T-cell (primary cell): Measurements from ENCODE around the gene SLC6A11. TPM values are rescaled to one million over a fixed set of nuclear protein-coding genes. Genes with fewer than 3 reads are reported as not detected.

Experiments
- ATAC-seq, 4 experiments: fragments of 200-7000 bp in 3 of 4; fragments of 150-1000 bp in 1 of 4; cut with Tn5 transposase; replicated peaks in 1 of 4; 1 replicate in 3 of 4; 2 replicates in 1 of 4; pipeline ENCODE4 v1.10.0; 2021; ENCODE audit warnings: moderate library complexity in 3 of 4, mild to moderate bottlenecking in 2 of 4, moderate number of reproducible peaks in 1 of 4
- CTCF ChIA-PET, 2 donors: fragments of 300-600 bp; sonication (Branson Sonifier 250); formaldehyde crosslinking; loops; one replicate each; lab custom pipeline; 2022; ENCODE audit warnings: antibody characterized with exemption in 2 of 2; lab: Charles Lee
- POLR2A ChIA-PET, 2 donors: fragments of 300-600 bp; sonication (Branson Sonifier 250); formaldehyde crosslinking; loops; one replicate each; lab custom pipeline; 2022; ENCODE audit warnings: antibody characterized with exemption in 2 of 2; lab: Charles Lee
- DNase-seq, 35 experiments: peaks; one replicate each; pipeline versions ENCODE4 v3.0.0 to v3.0.0-alpha.2; 2013 to 2023
- H3K27ac ChIP-seq: one replicate; pipeline ENCODE4 v1.5.1; 2013; ENCODE audit warnings: low read length
- H3K27me3 ChIP-seq, 2 experiments: replicated peaks in 1 of 2; 1 replicate in 1 of 2; 2 replicates in 1 of 2; pipeline versions ENCODE4 v1.6.1 to v1.7.0; 2013; ENCODE audit warnings: low read length in 1 of 2, mixed read lengths in 1 of 2; ENCODE audit not compliant: control insufficient read depth in 2 of 2, insufficient read depth in 2 of 2; ENCODE audit errors: extremely low read depth in 1 of 2
- H3K36me3 ChIP-seq, 2 donors: 1 replicate in 1 of 2; 2 replicates in 1 of 2; pipeline versions ENCODE4 v1.6.1 to v1.7.0; 2013; ENCODE audit warnings: low read length in 1 of 2; ENCODE audit not compliant: control insufficient read depth in 2 of 2, insufficient read depth in 1 of 2; ENCODE audit errors: extremely low read depth in 1 of 2
- H3K4me1 ChIP-seq, 2 experiments: 1 replicate in 1 of 2; 2 replicates in 1 of 2; pipeline versions ENCODE4 v1.6.1 to v1.7.0; 2013; ENCODE audit warnings: low read length in 2 of 2, mixed read lengths in 1 of 2; ENCODE audit not compliant: insufficient read depth in 2 of 2, control insufficient read depth in 1 of 2; ENCODE audit errors: extremely low read depth in 1 of 2
- H3K4me3 ChIP-seq, 2 donors: 1 replicate in 1 of 2; 2 replicates in 1 of 2; pipeline versions ENCODE4 v1.5.1 to v1.7.0; 2013; ENCODE audit warnings: mild to moderate bottlenecking in 2 of 2, low read length in 1 of 2, moderate library complexity in 1 of 2; ENCODE audit not compliant: control insufficient read depth in 1 of 2; ENCODE audit errors: extremely low read depth in 1 of 2
- H3K9me3 ChIP-seq: 2 replicates; pipeline ENCODE4 v1.7.0; 2013
- H3K27ac Mint-ChIP-seq, 2 donors: one replicate each; pipeline ENCODE4 v1.8.0; 2020 to 2021; ENCODE audit warnings: mild to moderate bottlenecking in 2 of 2, mixed read lengths in 2 of 2
- H3K27me3 Mint-ChIP-seq, 2 donors: one replicate each; pipeline ENCODE4 v1.8.0; 2021 to 2022; ENCODE audit warnings: mixed read lengths in 2 of 2
- H3K36me3 Mint-ChIP-seq: one replicate; pipeline ENCODE4 v1.8.0; 2021; ENCODE audit warnings: mixed read lengths
- H3K4me1 Mint-ChIP-seq, 3 donors: one replicate each; pipeline ENCODE4 v1.8.0; 2020 to 2022; ENCODE audit warnings: mixed read lengths in 3 of 3, mild to moderate bottlenecking in 1 of 3
- H3K4me3 Mint-ChIP-seq, 3 donors: one replicate each; pipeline ENCODE4 v1.8.0; 2020 to 2022; ENCODE audit warnings: mild to moderate bottlenecking in 3 of 3, mixed read lengths in 3 of 3, moderate library complexity in 3 of 3
- H3K9me3 Mint-ChIP-seq, 3 donors: one replicate each; pipeline ENCODE4 v1.8.0; 2020 to 2022; ENCODE audit warnings: mixed read lengths in 3 of 3
- WGBS: methylation state at CpG from one replicate; pipeline ENCODE4 v1.1.5; 2013; ENCODE audit warnings: missing lambda C conversion rate; ENCODE audit not compliant: insufficient coverage; 5-methylcytosine and 5-hydroxymethylcytosine counted together
- total RNA-seq, 35 experiments: library from RNA in 6 of 35; stranded (reverse) in 6 of 35; fragments of 120-200 nt in 1 of 35; gene quantifications; one replicate each; pipeline versions ENCODE4 v1.2.1 to v1.2.4 and lab custom pipeline; 2013 to 2026

Gene SLC6A11
- total RNA-seq, 5 donors from 2014 or later (not counting 1 experiment from before 2014, with no cell fraction given): not detected

DNA sequence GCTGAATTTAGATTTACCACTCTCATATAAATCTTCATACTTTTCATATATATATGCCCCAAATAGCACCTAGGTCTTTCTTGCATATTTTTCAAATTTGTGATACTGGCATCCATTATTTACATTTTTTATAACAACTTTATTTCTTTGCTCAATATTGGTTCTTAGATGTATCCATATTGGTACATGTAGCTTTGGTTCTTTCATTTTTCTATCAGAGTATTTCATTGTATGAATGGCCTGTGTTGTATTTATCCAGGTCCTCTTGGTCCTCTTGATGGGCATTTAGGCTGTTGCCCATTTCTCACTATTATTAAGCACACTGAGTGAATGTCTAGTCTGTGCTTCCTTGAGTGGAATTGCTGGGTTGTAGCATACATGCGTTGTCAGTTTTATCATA is 8.4 kb downstream of the SLC6A11 start:
- WGBS: no CpG with 5 or more reads among the region's 1 CpG
- Mint-ChIP-seq H3K27me3 (peaks cover 10 to 12% of the 10 kb centered on the region in 2 donors), H3K9me3 (no peaks in the 10 kb centered on the region), H3K36me3 (no peaks in the 10 kb centered on the region), H3K4me3 (no peak overlapping the region), H3K27ac (no peak overlapping the region), H3K4me1 (no peaks in the 10 kb centered on the region)
- DNase-seq: no peak
- ChIA-PET CTCF (no interaction called here), POLR2A (no interaction called here)
- no peaks in the 10 kb centered on the region for H3K4me1 ChIP-seq
- no peak overlapping the region for H3K4me3 ChIP-seq
- peaks cover 0 to 8% of the 10 kb centered on the region in 2 experiments for H3K27me3 ChIP-seq
- no peak for ATAC-seq
- H3K36me3 ChIP-seq: no peaks in the 10 kb centered on the region
- no peaks in the 10 kb centered on the region for H3K9me3 ChIP-seq
- H3K27ac ChIP-seq: no peak overlapping the region

GRCh38 chr3:10833855-10834414 is 17.9 kb downstream of the SLC6A11 start:
- ATAC-seq: no peak
- no peak for DNase-seq
- H3K4me1 ChIP-seq: no peaks in the 10 kb centered on the region
- WGBS: 0% methylated on average over 2 of the region's 3 CpGs
- Mint-ChIP-seq H3K9me3 (no peaks in the 10 kb centered on the region), H3K4me1 (no peaks in the 10 kb centered on the region), H3K27ac (no peak overlapping the region), H3K27me3 (peaks cover 12 to 23% of the 10 kb centered on the region in 2 donors), H3K4me3 (no peak overlapping the region), H3K36me3 (no peaks in the 10 kb centered on the region)
- H3K4me3 ChIP-seq: no peak overlapping the region
- H3K36me3 ChIP-seq: no peaks in the 10 kb centered on the region
- no peak overlapping the region for H3K27ac ChIP-seq
- CTCF ChIA-PET: no interaction called here
- H3K27me3 ChIP-seq: peaks cover 0 to 31% of the 10 kb centered on the region in 2 experiments
- H3K9me3 ChIP-seq: no peaks in the 10 kb centered on the region
- POLR2A ChIA-PET: no interaction called here

DNA sequence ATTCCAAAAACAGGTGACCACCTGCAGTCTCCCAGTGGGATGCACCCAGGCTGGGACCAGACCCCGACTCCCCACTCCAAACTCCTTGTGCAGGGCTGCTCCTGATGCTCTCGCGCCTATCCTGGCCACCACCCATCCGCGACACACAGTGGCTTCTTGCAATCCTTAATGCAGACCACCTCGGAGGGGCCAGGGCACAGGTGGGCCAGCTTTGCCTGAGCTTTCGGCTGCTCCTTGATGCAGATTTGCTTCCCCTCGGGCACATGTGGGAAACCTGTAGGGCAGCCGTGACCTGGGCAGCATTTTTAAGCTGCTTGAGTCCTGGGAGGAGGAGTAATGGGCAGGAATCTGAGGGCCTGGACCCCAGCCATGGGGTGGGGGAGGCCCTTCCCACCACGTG is 18.9 kb downstream of the SLC6A11 start:
- ChIA-PET CTCF (no interaction called here), POLR2A (no interaction called here)
- Mint-ChIP-seq H3K4me1 (no peaks in the 10 kb centered on the region), H3K27ac (no peak overlapping the region), H3K9me3 (no peaks in the 10 kb centered on the region), H3K27me3 (peaks cover 17 to 28% of the 10 kb centered on the region in 2 donors), H3K36me3 (no peaks in the 10 kb centered on the region), H3K4me3 (no peak overlapping the region)
- Histone ChIP-seq H3K9me3 (no peaks in the 10 kb centered on the region), H3K36me3 (no peaks in the 10 kb centered on the region), H3K27me3 (peaks cover 0 to 39% of the 10 kb centered on the region in 2 experiments), H3K4me3 (no peak overlapping the region), H3K4me1 (no peaks in the 10 kb centered on the region), H3K27ac (no peak overlapping the region)
- 83% methylated on average over 9 of the region's 10 CpGs for WGBS
- no peak for ATAC-seq
- no peak for DNase-seq

DNA sequence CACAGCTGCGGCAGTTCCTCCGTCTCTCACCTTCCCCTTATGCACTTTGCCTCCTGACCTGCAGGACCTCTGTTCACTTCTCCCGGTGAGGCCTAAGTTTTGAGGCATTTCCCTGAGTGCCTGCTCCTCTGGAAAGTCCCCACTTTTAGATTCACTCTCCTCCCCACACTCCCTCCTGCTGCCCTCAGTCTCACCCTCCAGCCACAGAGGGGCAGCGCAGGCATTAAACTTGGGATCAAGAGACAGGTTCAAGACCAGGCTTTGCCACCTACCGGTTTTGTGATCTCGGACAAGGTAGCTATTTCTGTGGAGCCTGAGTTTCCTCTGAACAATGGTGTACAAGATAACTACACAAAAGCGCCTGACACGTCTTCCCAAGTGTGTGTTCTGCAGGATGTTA is 19.4 kb downstream of the SLC6A11 start:
- WGBS: 91% methylated on average over 6 of the region's 8 CpGs

DNA sequence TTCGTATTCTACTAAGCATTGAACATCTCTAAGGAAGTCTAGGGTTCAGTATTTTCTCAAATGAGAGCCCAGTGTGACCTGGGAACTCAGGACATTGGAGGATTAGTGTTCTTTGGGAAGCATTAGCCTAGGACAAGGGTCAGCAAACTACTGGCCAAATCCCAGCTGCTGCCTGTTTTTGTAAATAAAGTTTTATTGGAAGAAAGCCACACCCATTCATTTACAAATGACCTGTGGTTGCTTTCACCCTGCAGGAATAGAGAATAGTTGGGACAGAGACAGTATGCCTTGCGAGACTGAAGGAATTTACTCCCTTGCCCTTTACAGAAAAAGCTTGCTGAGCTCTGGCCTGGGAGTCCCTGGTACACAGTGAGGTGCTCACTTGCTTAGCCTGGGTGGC is 20.6 kb downstream of the SLC6A11 start:
- CTCF ChIA-PET: no interaction called here
- H3K9me3 Mint-ChIP-seq: no peaks in the 10 kb centered on the region

More for the DNA sequence above, 19.4 kb downstream of the SLC6A11 start:
- Histone ChIP-seq H3K27ac (no peak overlapping the region), H3K27me3 (peaks cover 0 to 40% of the 10 kb centered on the region in 2 experiments), H3K4me3 (no peak overlapping the region), H3K36me3 (no peaks in the 10 kb centered on the region), H3K9me3 (no peaks in the 10 kb centered on the region), H3K4me1 (no peaks in the 10 kb centered on the region)
- Mint-ChIP-seq H3K36me3 (no peaks in the 10 kb centered on the region), H3K9me3 (no peaks in the 10 kb centered on the region), H3K4me1 (no peaks in the 10 kb centered on the region), H3K4me3 (no peak overlapping the region), H3K27ac (no peak overlapping the region), H3K27me3 (peaks cover 17 to 29% of the 10 kb centered on the region in 2 donors)
- DNase-seq (no peak), ATAC-seq (no peak)
- POLR2A ChIA-PET: no interaction called here
- CTCF ChIA-PET: no interaction called here

GRCh38 chr3:10837849-10838248 is 21.8 kb downstream of the SLC6A11 start:
- Mint-ChIP-seq H3K36me3 (no peaks in the 10 kb centered on the region), H3K9me3 (no peaks in the 10 kb centered on the region), H3K27ac (no peak overlapping the region), H3K4me1 (no peaks in the 10 kb centered on the region), H3K4me3 (no peak overlapping the region), H3K27me3 (peaks cover 13 to 31% of the 10 kb centered on the region in 2 donors)
- Histone ChIP-seq H3K27me3 (peaks cover 0 to 37% of the 10 kb centered on the region in 2 experiments), H3K4me1 (no peaks in the 10 kb centered on the region), H3K4me3 (no peak overlapping the region), H3K9me3 (no peaks in the 10 kb centered on the region), H3K27ac (no peak overlapping the region), H3K36me3 (no peaks in the 10 kb centered on the region)
- WGBS: 80% methylated on average over 4 of the region's 8 CpGs
- ChIA-PET CTCF (no interaction called here), POLR2A (no interaction called here)
- DNase-seq (no peak), ATAC-seq (no peak)

More for the DNA sequence above, 20.6 kb downstream of the SLC6A11 start:
- Histone ChIP-seq H3K9me3 (no peaks in the 10 kb centered on the region), H3K4me3 (no peak overlapping the region), H3K27me3 (peaks cover 0 to 37% of the 10 kb centered on the region in 2 experiments), H3K4me1 (no peaks in the 10 kb centered on the region), H3K27ac (no peak overlapping the region), H3K36me3 (no peaks in the 10 kb centered on the region)
- DNase-seq (no peak), ATAC-seq (no peak)
- Mint-ChIP-seq H3K36me3 (no peaks in the 10 kb centered on the region), H3K4me3 (no peak overlapping the region), H3K4me1 (no peaks in the 10 kb centered on the region), H3K27ac (no peak overlapping the region), H3K27me3 (peaks cover 17 to 31% of the 10 kb centered on the region in 2 donors)
- POLR2A ChIA-PET: no interaction called here
- WGBS: no CpG with 5 or more reads among the region's 2 CpGs

GRCh38 chr3:10839167-10839566 is 23.1 kb downstream of the SLC6A11 start:
- H3K4me3 Mint-ChIP-seq: no peak overlapping the region
- no peaks in the 10 kb centered on the region for H3K9me3 ChIP-seq
- H3K36me3 Mint-ChIP-seq: no peaks in the 10 kb centered on the region
- no peak overlapping the region for H3K27ac Mint-ChIP-seq
- no peaks in the 10 kb centered on the region for H3K36me3 ChIP-seq
- ATAC-seq: no peak
- no peaks in the 10 kb centered on the region for H3K4me1 ChIP-seq
- DNase-seq: no peak
- 67% methylated on average over 4 of the region's 4 CpGs for WGBS
- H3K27me3 Mint-ChIP-seq: peaks cover 6 to 28% of the 10 kb centered on the region in 2 donors
- peaks cover 0 to 37% of the 10 kb centered on the region in 2 experiments for H3K27me3 ChIP-seq
- POLR2A ChIA-PET: no interaction called here
- H3K27ac ChIP-seq: no peak overlapping the region
- CTCF ChIA-PET: no interaction called here
- H3K4me1 Mint-ChIP-seq: no peaks in the 10 kb centered on the region
- no peak overlapping the region for H3K4me3 ChIP-seq
- no peaks in the 10 kb centered on the region for H3K9me3 Mint-ChIP-seq
